DMS53 (cell line): ENCODE results near the gene OSBPL3.

Source experiments
- DNase-seq: peaks from one replicate; lab custom pipeline; 2025; lab: John Stamatoyannopoulos, UW

Gene OSBPL3

DNA sequence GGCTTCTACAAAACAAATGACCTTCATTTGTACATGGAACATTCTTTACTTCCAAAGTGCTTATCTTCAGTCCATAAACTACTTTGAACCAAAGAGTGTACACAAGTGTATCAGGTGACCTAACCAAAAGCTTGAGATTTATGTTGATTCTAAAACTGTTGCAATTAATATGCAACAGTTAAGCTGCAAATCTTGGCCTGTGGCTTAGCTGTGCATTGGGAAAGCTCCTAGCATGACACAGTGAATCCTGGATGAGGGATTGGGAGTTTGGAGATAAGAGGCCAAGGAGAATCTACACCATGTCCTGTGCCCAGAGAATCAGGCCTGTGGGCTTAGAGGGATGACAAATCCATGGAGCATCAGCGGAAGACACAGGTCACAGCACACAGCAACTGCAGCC is 117.5 kb downstream of the OSBPL3 start:
- DNase-seq = no peak

DNA sequence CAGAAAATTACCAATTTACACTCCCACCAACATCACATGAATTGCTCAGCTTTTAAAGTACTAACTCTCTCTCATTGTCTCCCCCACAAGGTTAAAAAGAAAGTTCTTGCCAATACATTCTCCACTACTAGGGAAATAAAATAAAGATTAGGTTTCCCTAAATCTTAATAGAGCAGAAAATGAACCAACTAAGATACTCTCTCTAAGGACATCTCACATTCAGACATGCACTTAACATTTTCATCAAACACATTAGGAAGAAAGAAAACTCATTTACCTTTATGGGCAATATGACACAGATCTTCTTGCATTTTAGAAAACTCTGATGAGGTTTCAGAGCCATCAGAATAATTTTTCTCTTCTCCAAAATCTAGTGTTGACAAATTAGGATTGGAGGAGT is 118.6 kb downstream of the OSBPL3 start:
- DNase-seq = no peak

DNA sequence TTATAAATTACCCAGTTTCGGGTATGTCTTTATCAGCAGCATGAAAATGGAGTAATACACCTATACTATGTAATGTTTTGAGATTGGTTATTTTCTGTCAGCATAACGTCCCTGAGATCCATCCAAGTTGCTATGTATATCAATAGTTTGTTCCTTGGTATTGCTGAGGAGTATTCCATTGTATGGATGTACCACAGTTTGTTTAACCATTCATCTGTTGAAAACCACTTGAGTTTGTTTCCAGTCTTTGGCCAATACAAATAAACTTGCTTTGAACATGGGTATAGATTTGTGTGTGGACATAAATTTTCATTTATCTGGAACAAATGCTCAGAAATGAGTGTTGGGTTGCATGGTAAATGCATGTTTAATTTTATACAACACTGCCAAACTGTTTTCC is 119.4 kb downstream of the OSBPL3 start:
- no peak for DNase-seq

DNA sequence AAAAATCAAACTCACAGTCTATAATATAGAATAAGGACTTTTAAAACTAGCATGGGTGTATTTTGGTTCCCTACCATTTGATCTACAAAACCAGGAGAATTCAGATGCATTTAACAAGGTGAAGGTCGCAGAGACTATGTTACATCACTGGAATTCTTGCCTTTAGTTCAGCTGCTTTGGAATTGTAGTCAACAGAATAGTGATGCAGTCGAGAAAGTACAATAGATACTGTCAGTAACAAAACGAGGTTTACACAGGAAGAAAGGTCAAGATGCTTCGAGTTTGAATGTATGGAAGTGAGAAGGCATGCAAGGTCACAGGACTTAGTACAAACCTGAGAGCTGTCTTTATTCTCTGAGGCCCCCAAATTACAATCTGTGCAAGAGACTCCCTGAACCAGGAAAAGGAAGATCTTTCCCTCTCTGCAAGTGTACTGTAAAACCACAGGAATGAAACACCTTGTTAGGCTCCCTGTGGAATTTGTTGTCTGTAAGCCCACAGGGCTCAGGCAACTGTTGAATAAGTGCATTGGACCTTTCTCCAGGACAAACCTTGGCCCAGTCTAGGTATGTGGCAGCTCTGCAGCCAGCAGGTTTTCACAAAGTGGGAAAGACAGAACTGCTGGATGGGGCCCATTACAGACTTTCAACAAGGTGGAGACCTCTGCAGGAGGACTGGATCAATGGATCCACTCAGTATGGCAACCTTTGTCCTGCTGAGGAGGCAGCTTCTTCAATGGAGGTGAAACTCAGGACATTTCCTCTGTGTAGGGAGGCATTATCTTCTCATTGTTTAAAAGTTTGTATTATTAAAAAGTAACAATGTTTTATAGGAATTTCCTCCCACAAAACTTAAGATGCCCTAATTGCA is 121.6 kb downstream of the OSBPL3 start:
- no peak for DNase-seq

DNA sequence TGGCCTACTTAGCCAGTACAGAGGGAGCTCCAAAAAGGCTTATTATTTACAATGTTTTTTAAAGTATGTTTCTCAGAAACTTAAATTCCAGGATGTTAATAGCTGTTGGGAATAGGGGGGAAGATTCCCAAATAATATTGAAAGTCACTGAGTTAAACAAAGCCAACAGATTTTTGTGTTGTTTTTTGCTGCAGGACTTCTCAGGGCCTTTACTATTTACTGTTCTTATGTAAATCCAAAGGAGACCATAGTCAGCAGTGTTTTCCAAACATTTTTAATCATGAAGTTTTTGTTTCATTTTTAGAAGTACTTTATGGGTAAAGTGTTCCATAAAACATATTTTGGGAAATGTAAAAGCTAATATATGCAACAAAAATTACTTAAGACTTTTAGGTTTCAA is 122.4 kb downstream of the OSBPL3 start:
- no peak for DNase-seq

DNA sequence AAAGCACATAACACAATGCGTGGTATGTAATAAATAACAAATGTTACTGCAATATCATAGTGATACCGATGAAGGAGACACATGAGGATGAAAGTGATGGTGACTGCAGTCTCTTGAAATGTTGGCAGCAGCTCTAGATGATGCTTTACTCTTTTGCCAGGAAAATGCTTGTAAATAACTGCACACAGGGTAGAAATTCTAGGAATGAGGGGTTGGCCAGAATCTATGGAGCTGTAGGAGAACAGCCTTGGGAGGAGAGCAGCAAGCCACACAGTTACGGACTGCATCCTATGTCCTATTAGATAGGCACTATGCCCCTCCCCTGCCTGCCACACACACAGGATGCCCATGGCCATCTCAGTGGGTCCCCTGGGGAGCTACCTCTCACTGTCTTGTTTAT is 125.1 kb downstream of the OSBPL3 start:
- DNase-seq = no peak

DNA sequence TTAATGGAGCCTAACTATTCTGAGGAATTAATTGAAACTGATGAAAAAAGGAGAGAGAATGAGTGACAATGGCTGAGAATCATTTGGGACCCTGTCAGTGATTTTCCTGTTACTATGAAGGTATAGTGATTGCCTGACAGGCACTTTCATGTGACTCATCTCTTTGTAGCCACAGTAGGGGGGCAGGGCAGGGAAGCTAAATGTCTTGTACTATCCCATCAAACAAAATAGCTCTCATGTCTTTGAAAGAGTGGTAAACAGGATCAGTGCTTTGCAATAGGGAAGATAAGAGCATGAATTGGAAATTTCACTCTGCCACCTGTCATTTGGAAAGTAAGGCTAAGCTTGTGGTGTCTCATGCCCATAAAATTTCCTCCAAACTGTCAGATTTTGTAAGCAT is 128.2 kb downstream of the OSBPL3 start:
- peak; percentile 66 for DNase-seq

DNA sequence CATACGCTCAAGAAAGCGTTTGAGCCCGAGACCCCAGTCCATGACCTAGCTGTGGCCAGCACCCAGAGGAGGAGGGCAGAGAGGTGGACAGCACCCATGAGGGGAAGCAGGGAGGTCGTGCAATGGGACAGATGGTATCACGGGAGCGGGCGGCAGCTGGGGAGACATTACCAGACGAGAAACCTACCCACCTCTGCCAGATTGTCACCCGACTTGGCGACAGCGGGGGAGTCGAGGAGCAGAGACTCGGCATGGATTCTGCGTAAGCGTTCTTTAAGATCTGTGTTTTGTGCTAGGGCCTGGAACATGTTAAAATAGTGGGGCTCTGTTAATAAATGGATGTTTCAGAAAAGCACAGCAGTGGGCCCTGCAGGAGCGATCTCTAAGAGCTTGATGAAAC is 131.1 kb downstream of the OSBPL3 start:
- DNase-seq = no peak

DNA sequence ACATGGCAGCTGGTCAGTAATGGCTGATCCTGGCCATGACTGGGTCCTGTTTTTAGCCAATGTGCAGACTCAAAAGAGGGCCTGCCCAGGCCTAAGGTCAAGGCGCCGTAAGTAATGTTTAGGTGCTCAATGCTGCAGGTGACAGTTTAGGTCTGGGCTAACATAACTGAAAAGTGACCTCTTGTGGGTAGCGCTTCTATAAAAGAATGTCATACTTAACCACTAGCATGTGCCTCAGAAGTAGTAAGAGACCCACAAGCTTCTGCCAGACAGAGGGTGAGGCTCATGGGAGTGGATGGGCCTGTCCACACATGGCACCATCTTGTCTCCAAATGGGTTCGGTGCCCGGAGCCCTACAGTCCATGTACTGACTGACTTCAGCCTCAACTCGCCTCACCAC is 132.2 kb downstream of the OSBPL3 start:
- no peak for DNase-seq

DNA sequence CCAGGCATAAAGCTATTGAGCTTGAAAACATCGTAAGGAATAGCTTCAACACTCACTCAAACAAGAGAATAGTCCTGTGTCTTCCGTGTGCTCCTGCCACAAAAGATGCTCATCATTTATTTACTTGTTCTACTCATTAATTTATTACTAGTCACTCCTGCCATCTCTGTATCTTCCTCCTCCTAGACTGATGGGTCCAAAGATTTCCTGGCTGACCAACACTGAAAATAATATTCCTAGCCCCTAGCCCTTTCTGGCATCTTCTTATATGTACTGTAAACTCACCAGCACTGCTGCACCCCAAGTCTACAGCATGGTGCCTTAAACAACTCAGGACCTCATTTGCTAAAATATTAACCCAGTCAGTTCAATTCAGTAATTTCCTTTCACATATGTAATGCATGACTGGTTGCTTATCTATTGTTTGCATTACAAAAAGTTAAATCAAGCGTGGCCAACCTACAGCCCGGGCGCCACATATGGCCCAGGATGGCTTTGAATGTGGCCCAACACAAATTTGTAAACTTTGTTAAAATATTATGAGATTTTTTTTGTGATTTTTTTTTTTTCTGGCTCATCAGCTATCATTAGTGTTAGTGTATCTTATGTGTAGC is 136.1 kb downstream of the OSBPL3 start:
- peak; percentile 35 for DNase-seq

DNA sequence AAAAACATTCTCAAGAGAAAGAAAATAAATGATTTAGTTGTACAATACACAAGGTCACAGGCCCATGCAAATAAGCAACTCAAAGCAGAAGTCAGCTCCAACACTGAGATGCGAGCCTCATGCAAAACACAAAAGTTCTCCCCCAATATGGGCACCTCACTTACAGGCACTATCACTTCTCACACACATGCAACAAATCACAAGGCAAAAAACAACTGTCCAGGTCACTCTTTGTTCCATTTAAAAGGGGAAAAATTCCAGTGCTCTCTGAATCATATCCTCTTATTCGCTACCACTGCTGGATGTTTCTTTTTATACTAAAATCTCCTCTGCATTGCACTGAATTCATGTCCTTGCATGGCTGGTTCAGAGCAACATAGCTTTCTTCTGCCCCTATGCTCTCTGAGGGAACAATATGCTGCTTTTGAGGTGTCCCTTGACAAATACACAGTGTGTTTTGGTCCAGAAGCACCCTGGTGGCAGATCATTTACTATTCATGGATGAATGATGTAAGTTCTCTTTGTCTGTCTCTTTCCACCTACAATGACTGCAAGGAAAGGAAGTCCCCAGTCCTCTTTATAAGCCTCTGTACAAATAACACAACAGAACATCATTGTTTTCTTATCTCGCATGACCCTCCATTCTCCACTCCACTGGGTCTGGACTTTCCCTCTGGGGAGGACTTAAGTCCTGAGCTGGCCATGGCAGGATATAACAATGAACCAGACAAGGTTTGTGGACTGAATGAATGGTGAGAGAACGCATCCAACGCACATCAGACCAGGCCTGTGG is 137.3 kb downstream of the OSBPL3 start:
- peak; percentile 85 for DNase-seq

DNA sequence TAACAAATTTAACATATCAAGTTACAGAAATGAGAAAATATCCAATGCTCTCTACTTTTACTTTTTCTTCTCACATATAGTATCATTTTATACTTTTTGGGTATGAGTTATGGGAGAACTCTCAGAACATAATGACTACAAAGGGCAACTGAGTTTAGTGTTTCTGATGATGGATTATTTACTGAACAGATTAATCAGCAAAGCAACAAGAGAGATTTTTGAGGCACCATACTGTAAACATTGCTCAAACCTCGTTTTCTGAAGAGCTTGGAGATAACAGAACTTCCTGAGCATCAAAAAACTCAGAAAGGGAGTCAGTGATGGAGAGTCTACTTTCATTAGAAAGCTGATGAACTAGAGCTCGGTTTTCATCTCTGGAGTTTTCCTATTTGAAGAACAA is 137.9 kb downstream of the OSBPL3 start:
- DNase-seq = no peak

DNA sequence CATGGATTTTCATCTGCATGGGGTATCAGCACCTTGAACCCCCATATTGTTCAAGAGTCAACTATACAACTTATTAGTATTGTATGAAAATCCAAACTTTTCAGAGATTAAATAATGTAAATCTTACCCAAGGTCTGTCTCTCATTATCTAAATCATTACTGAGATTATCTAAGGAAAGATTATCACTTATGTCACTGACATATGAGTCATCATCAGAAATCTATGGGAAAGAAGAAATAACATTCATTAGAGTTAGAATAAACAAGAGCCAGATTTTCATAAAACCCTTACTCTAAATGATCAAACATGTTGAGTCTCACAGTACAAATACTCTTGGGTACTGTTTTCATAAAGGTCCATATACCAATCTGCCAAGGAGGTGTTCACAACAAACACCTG is 139.4 kb downstream of the OSBPL3 start:
- DNase-seq = no peak

DNA sequence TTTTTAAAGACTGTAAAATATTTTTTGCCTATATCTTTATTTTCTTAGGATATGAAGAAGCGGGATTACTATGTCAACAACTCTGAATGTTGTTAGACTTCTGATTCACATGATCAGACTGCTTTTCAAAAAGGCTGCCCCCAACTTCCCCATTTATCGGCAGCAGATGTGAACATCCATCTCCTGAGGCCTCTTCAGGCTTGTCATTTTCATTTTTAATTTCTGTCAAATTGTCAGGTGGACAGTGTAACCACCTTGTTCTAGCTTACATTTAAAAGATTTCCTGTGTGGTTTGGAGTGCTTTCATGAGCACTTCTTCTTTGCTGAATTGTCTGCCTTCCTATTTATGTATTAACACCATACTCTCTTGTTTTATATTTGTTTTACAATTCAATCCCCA is 143.9 kb downstream of the OSBPL3 start:
- DNase-seq = no peak

DNA sequence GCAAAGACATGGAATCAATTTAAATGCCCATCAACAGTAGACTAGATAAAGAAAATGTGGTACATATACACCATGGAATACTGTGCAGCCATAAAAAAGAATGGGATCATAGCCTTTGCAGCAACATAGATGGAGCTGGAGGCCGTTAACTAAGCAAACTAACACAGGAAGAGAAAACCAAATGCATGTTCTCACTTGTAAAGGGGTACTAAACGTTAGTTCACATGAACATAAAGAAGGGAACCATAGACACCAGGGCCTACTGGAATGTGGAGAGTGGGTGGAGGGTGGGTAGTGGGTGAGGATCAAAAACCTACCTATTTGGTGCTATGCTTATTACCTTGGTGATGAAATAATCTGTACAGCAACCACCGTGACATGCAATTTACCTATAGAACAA is 144.3 kb downstream of the OSBPL3 start:
- no peak for DNase-seq

DNA sequence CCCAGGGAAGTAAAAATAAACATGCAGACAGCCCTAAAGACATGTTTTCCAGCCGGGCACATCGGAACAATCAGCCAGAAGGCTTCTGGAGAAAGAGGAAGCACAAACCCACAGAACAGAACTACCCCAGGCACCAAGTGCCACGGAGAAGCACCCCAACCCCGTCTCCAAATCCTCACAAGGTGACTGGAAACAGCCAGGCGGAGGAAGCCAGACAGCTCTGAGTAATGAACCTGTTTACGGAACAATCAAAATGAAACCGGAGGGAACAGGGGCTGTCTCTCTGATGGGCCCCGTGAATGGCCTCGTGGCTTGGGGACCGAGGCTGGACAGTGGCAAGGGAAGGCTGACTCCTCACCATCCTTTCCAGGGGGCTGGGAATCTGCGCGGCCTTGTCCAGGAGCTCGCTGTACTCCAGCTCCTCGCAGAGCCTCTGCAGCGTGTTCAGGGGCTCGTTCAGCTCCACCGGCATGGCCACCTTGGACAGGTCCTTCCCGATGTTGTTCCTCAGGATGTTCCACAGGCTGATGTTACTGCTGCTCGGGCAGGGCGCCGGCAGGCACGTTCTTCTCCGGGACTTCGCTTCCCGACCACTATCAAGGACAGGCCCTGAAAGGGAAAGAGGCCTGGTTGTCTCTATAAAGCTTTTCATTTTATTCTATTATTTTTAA is 145.7 kb downstream of the OSBPL3 start:
- DNase-seq = no peak

DNA sequence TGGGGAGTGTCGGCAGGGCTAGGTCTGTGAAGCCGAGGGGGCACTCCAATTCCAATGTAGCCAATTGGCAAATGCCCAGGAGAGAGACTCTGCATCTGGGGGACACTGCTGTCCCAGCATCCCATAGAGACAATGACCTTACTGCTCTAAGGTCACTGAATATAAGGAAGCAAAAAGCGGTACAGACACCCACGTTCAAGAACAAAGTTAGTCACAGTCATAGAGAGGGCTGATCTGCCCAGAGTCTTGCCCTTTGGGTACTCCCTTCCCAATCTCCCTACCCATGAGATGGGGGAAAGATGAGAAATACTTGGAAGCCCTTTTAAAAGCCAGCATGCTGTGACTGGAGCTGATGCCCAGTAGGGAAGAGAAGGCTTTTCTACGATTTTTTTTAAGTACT is 146.4 kb downstream of the OSBPL3 start:
- no peak for DNase-seq

DNA sequence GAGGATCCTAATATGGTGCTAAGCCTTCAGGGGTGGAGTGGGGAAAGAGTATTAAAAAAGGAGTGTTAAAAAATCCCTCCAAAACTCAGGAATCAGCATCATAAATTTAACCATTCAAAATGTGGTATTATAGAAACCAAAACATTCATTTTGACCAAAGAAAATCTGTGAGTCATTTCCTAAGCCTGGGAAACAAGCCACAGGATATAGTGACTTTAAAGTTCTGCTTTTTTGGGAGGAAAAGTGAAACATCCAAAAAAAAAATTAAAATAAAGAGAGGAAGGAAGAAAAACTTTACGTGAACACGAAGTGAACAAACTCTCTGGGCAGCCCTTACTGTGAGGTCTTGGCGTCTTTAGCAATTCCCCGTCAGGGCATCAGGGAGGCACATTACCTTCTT is 148.7 kb downstream of the OSBPL3 start:
- no peak for DNase-seq

DNA sequence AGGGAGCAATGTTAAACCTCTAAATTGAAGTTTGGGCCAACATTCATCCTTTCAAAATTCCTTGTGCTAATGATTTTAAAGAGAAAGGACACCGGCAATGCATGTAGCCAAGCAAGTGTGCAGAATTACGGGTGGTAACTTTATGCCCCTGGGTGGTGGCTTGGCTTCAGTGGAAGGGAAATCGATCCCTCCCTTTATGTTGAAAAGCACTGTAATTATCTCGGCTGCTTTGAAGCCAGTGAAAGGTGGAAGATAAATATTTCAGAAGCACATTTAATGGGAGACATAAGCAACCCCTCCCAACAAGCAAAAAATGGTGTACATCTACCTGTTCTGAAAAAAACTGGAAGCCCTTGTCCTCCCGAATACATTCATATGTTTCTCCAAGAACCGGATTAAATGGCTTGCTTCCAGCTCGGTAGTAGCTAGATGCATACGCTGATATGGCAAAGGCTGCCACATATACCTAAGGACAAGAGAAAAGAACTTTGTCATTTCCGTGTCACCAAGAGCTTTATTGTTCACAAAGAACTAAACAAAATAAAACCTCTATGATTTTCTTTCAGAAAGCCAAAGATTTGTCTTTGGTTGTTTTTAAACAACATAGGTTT is 149.4 kb downstream of the OSBPL3 start:
- DNase-seq = no peak

DNA sequence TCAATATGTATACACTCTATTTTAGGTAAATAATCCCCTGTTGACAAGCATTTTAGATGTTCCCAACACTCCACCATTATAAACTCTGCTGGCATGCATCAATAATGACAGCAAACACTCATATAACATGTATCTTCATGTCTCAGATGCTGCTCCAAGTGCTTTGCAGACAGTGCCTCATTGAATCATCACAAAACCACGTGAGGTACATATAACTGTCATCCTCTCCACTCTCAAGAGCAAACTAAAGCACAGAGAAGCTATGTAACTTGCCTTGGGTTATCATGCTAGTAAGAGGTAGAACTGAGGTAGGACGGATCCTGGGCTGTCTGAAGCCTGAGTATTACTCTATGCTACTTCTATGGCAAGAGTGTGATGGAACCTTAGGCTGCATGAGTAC is 150.2 kb downstream of the OSBPL3 start:
- DNase-seq = no peak

DNA sequence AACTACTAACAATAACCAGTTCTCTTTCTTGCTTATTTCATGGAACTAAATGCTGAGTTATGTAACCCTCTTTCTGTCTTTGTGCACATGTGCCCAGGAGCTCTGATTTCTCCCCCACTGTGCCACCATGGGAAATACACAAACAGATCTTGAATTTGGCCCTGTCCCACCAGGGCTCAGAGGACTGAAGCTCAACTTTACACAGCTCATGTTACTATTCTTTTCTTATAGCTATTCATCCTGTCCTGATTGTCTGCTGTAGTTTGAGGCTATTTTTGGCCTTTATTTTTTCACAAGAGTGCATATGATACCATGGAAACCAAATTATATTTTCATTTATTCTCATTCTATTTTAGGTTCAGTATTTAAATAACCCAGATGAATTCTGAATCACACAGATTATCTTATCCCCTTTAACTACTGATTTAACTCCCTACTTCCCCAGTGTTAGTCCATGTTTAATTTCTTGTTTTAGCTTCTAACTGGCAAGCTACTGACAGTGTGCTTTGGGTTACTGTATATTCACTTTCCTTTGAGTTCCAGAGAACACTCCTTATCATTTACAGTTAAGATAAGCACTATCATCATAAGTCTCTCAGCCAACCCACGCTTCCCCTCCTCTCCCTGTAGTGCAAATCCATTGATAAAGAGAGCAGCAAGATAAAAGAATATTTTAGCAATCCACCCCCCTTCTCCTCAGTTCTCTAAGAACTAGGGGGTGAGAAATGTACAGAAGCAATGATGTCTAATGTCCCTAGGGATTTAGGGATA is 150.9 kb downstream of the OSBPL3 start:
- DNase-seq = no peak
